Fibroblast of the aortic adventitia (primary cell): ENCODE data around the gene LRRC4B. TPM values are rescaled to one million over a fixed set of nuclear protein-coding genes. Genes with fewer than 3 reads are reported as not detected.

Experiments
- DNase-seq: peaks from one replicate; pipeline ENCODE4 v3.0.0-alpha.2; 2010; ENCODE audit warnings: low read depth
- H3K4me3 ChIP-seq: 2 replicates; pipeline ENCODE4 v1.5.1; 2011; ENCODE audit warnings: low read depth, mild to moderate bottlenecking, control low read depth, low read length, moderate library complexity
- CTCF ChIP-seq: IDR thresholded peaks from 2 replicates; pipeline ENCODE4 v1.5.1; 2011; ENCODE audit warnings: mild to moderate bottlenecking, low read length, control low read depth, inconsistent platforms; ENCODE audit not compliant: insufficient read depth
- total RNA-seq: library from RNA; depleted of rRNA; stranded (reverse); fragments of >200 nt; gene quantifications from 2 replicates; pipeline ENCODE4 v1.2.3, GENCODE V29; 2012; ENCODE audit warnings: low replicate concordance

LRRC4B gene
- total RNA-seq, 1 donor: not detected

- DNase-seq: no peak
- TF ChIP-seq CTCF: no peak
- no peak overlapping the region for H3K4me3 ChIP-seq
Observed at GRCh38 chr19:50495020-50495531, 73.2 kb downstream of the LRRC4B start.

- no peak for DNase-seq
- no peak for TF ChIP-seq CTCF
- no peak overlapping the region for H3K4me3 ChIP-seq
Observed at GRCh38 chr19:50494186-50495019, 73.8 kb downstream of the LRRC4B start.

- no peak overlapping the region for H3K4me3 ChIP-seq
- TF ChIP-seq CTCF: no peak
- DNase-seq: no peak
Observed at GRCh38 chr19:50493171-50493570, 75.1 kb downstream of the LRRC4B start.

GRCh38 chr19:50492303-50493052 lies 75.8 kb downstream of the LRRC4B start:
- H3K4me3 ChIP-seq: no peak overlapping the region
- DNase-seq: no peak
- TF ChIP-seq CTCF: no peak

GRCh38 chr19:50490991-50491472 lies 77.2 kb downstream of the LRRC4B start:
- no peak for TF ChIP-seq CTCF
- no peak overlapping the region for H3K4me3 ChIP-seq
- DNase-seq: no peak

GRCh38 chr19:50490411-50490811 lies 77.8 kb downstream of the LRRC4B start:
- DNase-seq: no peak
- no peak for TF ChIP-seq CTCF
- H3K4me3 ChIP-seq: no peak overlapping the region
